Measurements from ENCODE around the gene HOXD13.

The HOXD13 gene

GRCh38 chr2:176097820-176098365 lies 5.4 kb downstream of the HOXD13 start:
- Histone ChIP-seq H3K27me3 (ENCODE audit: insufficient read depth, poor library complexity, severe bottlenecking) (peaks cover 55% of the 10 kb centered on the region), H3K36me3 (ENCODE audit: low read depth) (no peaks in the 10 kb centered on the region), H3K9me3 (ENCODE audit: severe bottlenecking) (no peaks in the 10 kb centered on the region), H3K4me3 (ENCODE audit: severe bottlenecking) (peak overlapping the region; percentile 45), H3K4me1 (ENCODE audit: insufficient read depth, poor library complexity, severe bottlenecking) (no peaks in the 10 kb centered on the region), H3K27ac (ENCODE audit: poor library complexity, severe bottlenecking) (no peak overlapping the region)
- peak; percentile 20; the same call in 2 of the 3 replicates for ATAC-seq (ENCODE audit: low read depth)
- DNase-seq (ENCODE audit: low spot score) = no peak
- peak; percentile 66 for TF ChIP-seq CTCF (IDR thresholded peaks at IDR 0.05; ENCODE audit: poor library complexity, severe bottlenecking)

- Histone ChIP-seq H3K27ac (ENCODE audit: poor library complexity, severe bottlenecking) (no peak overlapping the region), H3K4me3 (ENCODE audit: severe bottlenecking) (no peak overlapping the region), H3K4me1 (ENCODE audit: insufficient read depth, poor library complexity, severe bottlenecking) (no peaks in the 10 kb centered on the region), H3K9me3 (ENCODE audit: severe bottlenecking) (no peaks in the 10 kb centered on the region), H3K27me3 (ENCODE audit: insufficient read depth, poor library complexity, severe bottlenecking) (peaks cover 49% of the 10 kb centered on the region), H3K36me3 (ENCODE audit: low read depth) (no peaks in the 10 kb centered on the region)
- no peak for TF ChIP-seq CTCF (IDR thresholded peaks at IDR 0.05; ENCODE audit: poor library complexity, severe bottlenecking)
- DNase-seq (ENCODE audit: low spot score) (no peak), ATAC-seq (ENCODE audit: low read depth) (no peak)
Measured at GRCh38 chr2:176098366-176099158, 6.0 kb downstream of the HOXD13 start.

GRCh38 chr2:176099159-176099727 lies 6.7 kb downstream of the HOXD13 start:
- Histone ChIP-seq H3K9me3 (ENCODE audit: severe bottlenecking) (no peaks in the 10 kb centered on the region), H3K4me1 (ENCODE audit: insufficient read depth, poor library complexity, severe bottlenecking) (no peaks in the 10 kb centered on the region), H3K27ac (ENCODE audit: poor library complexity, severe bottlenecking) (no peak overlapping the region), H3K27me3 (ENCODE audit: insufficient read depth, poor library complexity, severe bottlenecking) (peaks cover 42% of the 10 kb centered on the region), H3K36me3 (ENCODE audit: low read depth) (no peaks in the 10 kb centered on the region), H3K4me3 (ENCODE audit: severe bottlenecking) (no peak overlapping the region)
- no peak for ATAC-seq (ENCODE audit: low read depth)
- DNase-seq (ENCODE audit: low spot score) = no peak
- no peak for TF ChIP-seq CTCF (IDR thresholded peaks at IDR 0.05; ENCODE audit: poor library complexity, severe bottlenecking)

GRCh38 chr2:176099728-176100546 lies 7.4 kb downstream of the HOXD13 start, which contains the start of gene HOXD12:
Gene HOXD12 (plus strand): TSS chr2:176099795. CDS start chr2:176099802, 7 bp downstream.
- Histone ChIP-seq H3K4me1 (ENCODE audit: insufficient read depth, poor library complexity, severe bottlenecking) (no peaks in the 10 kb centered on the region), H3K9me3 (ENCODE audit: severe bottlenecking) (no peaks in the 10 kb centered on the region), H3K27ac (ENCODE audit: poor library complexity, severe bottlenecking) (no peak within 1 kb of the TSS), H3K36me3 (ENCODE audit: low read depth) (no peaks in the 10 kb centered on the region), H3K4me3 (ENCODE audit: severe bottlenecking) (no peak within 1 kb of the TSS), H3K27me3 (ENCODE audit: insufficient read depth, poor library complexity, severe bottlenecking) (peaks cover 35% of the 10 kb centered on the region)
- no peak for DNase-seq (ENCODE audit: low spot score)
- no peak for ATAC-seq (ENCODE audit: low read depth)
- no peak for TF ChIP-seq CTCF (IDR thresholded peaks at IDR 0.05; ENCODE audit: poor library complexity, severe bottlenecking)

Measured in RWPE2 (cell line).